Activated CD4-positive, alpha-beta T cell treated with anti-CD3 and anti-CD28 coated beads, Interleukin-10, Interleukin-2, amounts not matched to agents 100 ng/mL and 50 ng/mL, durations not matched to agents 16 hours and 8 hours (primary cell): ENCODE measurements around the gene BTBD17.

Experiments
- DNase-seq: peaks from one replicate; pipeline ENCODE4 v3.0.0-alpha.2; 2020

Gene BTBD17

DNA sequence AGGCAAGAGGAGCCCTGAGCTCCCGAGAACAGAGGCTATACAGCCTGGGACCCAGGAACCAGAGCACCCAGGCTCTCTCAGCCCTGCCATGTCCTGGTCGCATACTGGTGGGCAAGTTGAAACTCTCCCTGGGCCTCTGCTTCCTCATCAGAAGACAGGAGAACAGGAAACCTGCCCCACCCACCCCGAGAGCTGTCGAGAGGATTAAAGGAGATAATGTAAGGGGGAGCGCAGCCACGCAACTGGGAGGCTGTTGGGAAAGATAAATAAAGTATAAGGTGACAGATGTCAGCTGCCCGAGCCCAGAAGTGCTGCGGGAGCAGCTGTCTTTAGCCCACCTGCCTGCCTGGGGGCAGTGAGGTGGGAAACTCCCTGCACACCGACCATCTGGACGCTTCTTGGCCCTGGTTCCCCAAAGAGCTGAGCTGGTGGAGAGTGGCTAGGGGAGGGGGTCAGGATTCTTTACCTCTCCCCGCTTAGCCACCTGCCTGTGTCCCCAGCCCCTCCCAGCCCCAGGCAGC lies 28.8 kb downstream of the BTBD17 start:
- DNase-seq, result no peak

DNA sequence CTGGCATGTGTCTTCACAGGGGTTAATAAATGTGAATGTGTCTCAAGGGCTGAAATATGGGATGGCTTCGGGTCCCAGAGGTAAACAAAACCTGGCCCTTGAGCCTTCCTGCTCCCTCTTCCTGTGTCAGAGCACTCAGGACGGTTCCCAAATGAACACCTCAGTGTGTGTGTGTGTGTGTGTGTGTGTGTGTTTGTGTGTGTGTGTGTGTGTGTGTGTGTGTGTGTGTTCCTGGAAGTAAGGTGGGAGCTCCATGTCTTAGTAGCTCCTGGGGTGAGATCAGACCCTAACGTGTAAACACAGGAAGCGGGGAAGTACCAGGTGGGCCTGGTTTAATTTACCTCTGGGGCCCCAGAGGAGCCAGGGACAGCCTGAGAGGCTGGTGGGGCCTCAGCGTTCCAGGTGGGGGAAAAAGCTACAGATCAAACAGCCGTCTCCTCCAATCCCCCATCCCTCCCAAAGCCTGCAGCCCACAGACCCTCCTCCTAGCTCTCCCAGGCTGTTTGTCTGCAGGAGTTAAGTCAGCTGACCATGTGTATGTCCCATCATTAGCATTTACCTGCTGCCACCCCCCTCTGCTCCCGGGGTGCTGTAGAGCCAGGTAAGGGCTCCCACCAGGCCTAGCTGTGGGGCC lies 29.5 kb downstream of the BTBD17 start:
- no peak for DNase-seq

DNA sequence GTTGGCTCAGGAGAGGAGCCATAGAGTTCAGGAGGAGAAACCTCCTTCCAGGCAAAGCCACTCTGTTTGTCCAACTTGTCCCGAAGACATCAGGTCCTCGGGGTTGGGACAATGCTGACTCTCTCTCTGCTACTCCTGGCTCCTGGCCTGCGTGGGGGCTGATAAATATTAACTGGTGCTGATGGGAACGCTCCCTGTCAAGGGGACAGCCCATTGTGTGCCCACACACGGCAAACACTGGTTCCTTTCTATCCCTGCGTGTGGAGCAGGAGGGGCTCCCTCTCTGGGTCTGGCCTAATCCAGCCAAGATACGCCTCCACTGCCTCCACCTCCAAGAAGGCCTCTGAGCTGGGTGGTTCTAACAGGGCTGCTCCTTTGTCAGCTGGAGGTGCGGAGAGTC lies 31.2 kb downstream of the BTBD17 start:
- DNase-seq, result no peak

DNA sequence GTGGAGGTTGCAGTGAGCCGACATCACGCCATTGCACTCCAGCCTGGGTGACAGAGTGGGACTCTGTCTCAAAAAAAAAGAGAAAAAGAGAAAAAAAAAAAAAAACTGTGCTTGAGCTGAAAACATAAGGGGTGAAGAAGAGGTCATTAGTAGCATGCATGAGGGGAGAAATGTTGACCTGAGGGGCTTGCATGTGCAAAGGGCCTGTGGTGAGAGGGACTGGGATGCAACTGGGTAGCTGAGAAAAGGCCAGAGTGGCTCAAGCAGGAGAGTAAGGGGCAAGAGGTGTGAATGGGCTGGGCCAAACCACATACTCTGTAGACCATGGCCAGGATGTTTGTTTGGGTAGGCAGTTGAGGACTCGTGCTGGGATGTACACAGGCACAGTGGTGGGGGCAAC lies 32.3 kb downstream of the BTBD17 start:
- no peak for DNase-seq

DNA sequence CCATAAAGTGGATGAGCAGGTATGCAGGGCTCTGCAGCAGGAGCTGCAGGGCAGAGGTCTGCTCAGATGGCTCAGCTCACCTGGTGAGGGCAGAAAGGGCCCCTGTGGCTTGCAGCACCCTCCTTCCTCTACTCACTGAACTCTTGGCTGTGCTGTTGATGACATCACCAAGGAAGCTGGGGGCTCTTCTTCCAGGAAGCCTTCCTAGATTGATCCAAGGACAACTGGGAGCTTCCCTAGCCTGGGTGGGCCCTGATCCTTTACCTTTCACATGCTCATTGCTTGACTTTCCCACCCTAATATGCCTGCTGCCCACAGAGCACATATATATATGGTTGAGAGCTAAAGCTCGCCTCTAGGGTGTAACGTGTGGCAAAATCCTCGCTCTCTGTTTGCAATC lies 33.2 kb downstream of the BTBD17 start:
- DNase-seq, result no peak

DNA sequence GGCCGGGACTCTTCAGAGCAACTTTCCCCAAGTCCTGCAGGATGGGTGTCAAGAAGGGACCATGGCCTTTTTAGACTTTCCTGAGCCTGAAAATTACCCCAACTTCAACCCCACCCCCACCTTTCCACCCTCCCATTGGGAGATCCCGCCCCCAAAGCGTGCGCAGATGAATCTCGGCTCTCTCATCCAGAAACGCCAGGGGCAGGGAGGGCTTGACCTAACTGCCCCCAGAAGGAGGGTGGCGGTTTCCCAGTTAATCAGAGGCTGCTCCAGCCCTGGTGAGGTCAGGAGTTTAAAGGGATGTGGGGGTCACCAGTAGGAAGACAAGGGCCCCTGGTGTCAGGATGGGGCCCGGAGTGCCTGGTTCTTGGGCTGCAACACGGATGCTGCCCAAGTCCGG lies 35.2 kb downstream of the BTBD17 start:
- no peak for DNase-seq

DNA sequence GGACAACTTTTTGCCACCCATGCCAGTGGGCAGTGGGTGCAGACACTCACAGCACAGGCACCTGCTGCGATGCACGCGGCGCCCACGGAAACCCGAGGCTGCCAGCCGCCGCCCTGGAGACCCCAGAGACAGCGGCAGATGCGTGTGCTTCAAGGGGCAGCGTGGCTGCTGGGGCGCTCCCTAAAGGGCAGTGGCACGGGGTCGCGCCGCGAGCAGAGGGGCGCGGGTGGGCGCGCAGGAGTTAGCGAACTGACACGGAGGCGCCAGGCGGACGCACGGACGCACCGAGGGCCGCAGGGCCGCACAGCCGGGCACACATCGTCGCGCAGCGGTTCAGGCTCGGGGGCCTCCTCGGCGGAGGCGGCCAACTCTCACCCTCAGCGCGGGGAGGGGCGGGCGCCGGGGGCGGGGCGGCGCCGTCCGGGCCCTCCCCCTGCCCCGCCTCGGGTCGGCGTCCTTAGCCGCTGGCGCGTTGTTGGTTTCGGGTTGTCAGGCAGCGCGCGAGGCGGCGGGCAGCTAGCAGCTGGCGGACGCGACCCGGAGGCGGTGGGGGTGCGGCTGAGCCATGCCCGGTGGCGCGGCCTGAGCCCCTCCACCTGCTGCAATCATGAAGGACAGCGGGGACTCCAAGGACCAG lies 35.8 kb downstream of the BTBD17 start, which contains the start of gene KIF19:
KIF19 (plus strand) TSS at position 484 of the 637 bp plus-strand sequence; CDS start at position 608, 124 bp downstream.
- DNase-seq, result peak; percentile 62

DNA sequence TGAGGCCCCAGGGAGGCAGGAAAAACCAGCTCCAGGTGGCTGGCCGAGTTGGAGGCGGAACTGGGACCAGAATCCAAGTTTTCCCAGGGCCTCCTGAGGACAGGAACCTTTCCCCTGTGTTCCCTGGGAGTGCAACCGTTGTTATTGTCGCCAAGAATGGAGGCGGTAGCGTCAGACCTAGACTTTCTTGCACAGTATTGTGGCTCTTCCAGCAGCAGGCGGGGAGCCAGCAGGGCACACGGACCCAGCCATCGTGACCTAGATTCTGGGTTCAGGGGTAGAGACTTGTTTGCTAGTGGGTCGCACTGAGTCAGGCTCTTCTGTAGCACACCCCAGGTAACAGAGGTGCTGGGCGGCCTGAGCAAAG lies 36.3 kb downstream of the BTBD17 start:
- no peak for DNase-seq

DNA sequence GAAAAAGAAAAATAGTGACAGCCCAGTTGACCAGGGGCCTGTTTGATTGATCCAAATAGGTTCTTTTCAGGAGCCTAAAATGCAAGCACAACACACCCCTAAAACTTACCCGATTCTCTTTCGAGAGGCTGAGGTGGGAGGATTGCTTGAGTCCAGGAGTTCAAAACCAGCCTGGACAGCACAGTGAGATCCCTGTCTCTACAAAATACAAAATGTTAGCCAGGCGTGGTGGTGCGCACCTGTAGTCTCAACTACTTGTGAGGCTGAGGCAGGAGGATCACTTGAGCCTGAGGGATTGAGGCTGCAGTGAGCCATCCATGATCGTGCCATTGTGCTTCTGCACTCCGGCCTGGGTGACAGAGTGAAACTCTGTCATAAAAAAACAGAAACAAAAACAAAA lies 37.1 kb downstream of the BTBD17 start:
- no peak for DNase-seq

DNA sequence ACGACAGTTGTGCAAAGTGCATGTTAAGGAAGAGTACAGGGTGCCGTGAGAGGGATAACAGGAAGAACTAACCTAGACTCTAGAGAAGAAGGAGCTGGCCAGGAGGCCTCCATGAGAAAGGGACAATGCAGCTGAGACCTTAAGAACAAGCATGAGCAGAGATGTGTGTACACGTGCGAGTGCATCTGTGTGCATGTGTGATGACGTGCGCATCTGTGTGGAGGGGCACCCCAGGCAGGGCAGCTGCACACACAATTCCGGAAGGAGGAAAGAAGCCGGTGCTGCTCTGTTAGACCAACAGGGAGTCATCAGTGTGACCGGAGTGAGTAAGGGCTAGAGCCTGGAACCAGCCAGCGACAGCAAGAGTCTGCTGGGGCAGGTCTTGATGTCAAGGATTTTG lies 43.3 kb downstream of the BTBD17 start:
- DNase-seq, result no peak

DNA sequence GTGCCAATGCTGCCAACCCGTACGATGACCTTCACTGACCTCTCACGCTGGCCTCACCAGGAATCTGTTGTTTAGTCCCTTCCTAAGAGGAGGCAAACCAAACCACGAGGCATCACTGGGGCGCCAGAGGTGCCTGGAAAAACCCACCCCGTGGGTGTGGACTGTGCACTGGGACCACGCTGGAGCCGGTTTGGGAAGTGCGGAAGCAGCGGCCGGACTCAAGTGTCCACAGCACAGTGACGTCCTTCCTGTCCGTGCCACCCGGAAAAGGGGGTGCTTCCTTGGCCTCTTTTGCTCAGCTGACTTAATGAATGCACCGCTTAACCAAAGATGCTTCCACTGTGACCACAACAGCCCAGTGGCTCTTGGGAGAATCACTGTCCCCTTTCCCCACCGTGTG lies 44.6 kb downstream of the BTBD17 start:
- no peak for DNase-seq

DNA sequence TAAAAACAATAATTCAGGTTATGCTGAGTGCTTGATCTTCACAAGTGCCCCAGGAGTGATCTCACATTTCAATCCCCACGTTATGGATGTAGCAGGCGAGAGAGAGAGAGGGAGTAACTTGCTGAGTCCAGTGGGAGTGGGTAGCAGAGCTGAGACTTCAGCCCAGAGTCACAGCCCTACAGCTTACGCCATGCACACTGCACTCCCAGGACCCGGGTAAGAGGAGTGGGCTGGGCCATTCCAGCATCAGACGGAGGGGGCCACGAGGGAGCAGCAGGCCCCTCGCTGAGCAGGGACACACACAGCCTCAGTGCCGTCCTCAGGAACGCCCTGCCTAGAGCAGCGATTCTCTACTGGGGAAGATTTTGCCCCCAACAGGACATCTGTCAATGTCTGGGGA lies 45.4 kb downstream of the BTBD17 start:
- DNase-seq, result no peak

DNA sequence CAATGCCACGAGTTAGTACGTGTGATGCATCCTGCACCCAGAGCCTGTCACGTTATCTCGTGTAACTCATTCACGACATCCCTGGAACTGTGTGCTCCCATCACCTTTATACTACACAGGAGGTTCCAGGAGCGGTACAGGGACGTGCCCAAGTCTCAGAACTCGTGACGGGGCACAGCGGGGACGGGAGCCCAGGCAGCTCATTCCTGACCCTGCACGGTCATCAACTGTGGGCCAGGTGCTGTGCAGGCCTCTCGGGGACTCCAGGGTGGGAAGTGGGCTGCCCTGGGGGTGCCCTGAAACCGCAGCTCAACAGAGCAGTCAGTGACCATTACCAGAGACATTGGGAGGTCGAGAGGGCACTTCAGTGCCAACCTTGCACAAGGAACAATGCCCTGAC lies 46.8 kb downstream of the BTBD17 start:
- DNase-seq, result no peak

DNA sequence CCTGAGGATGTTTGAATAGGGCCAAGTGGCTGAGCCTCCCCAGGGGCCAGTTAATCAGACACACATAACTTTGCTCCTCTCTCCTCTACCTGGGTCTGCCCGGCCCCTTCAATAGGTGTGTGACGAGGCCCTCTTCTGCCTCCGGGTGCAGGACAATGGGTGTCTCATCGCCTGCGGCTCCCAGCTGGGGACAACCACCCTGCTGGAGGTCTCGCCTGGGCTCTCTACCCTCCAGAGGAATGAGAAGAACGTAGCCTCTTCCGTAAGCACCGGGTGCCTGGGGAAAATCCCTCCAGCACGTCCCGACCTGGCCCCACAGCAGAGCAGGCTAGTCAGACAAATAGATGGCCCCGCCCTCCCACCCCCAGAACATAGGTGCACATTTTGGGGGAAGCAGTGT lies 51.8 kb downstream of the BTBD17 start:
- DNase-seq, result no peak

DNA sequence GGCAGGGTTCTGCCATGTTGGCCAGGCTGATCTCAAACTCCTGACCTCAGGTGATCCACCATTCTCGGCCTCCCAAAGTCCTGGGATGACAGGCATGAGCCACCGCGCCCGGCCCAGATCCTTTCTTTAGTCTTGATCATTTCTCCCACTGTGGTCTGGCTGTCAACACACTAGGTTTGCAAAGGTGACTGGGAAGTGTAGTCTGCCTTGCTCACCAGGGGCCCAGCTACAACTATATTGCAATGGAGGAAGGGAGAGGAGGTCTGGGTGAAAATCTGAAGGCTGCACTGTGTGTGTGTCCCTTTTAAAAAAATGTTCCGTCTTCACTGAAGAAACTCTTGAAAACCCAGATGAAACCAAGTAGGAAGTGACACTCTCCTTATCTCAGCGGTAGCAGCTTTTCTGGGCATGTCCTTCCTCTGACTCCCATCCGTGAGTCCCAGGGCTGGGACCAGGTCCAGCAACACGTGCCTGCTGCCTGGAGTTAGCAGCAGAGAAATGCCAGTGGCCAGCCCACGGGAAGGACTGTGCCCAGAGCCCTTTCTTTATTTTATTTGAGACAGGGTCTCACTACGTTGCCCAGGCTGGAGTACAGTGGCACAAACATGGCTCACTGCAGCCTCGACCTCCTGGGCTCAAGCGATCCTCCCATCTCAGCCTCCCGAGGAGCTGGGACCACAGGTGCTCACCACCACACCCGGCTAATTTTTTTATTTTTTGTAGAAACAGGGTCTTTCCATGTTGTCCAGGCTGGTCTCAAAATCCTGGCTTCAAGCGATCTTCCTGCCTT lies 53.5 kb downstream of the BTBD17 start:
- DNase-seq, result no peak
